Right cardiac atrium (tissue), 5 donors: ENCODE results near the gene ABCG4. TPM values are rescaled to one million over a fixed set of nuclear protein-coding genes. Genes with fewer than 3 reads are reported as not detected.

Source experiments
- ATAC-seq, 2 donors: fragments of 200-7000 bp; cut with Tn5 transposase; one replicate each; pipeline versions ENCODE4 v1.8.0 to v1.9.1; 2020; ENCODE audit warnings: moderate library complexity in 2 of 2, mild to moderate bottlenecking in 1 of 2
- DNase-seq, 3 donors: peaks; one replicate each; pipeline ENCODE4 v3.0.0-alpha.2; 2020
- H3K27ac ChIP-seq: one replicate; pipeline ENCODE4 v1.5.1; 2013; ENCODE audit warnings: mild to moderate bottlenecking, low read length, control low read depth, moderate library complexity
- H3K27me3 ChIP-seq: one replicate; pipeline ENCODE4 v1.6.1; 2013; ENCODE audit not compliant: control insufficient read depth, insufficient read depth
- H3K4me1 ChIP-seq: one replicate; pipeline ENCODE4 v1.6.1; 2013; ENCODE audit warnings: low read length; ENCODE audit not compliant: control insufficient read depth, insufficient read depth
- H3K4me3 ChIP-seq: one replicate; pipeline ENCODE4 v1.5.1; 2013; ENCODE audit warnings: low read length, control low read depth
- H3K9me3 ChIP-seq: one replicate; pipeline ENCODE4 v1.6.1; 2013; ENCODE audit warnings: low read length; ENCODE audit not compliant: control insufficient read depth
- WGBS: extraction: QIAGEN DNeasy Blood & Tissue Kit; methylation state at CpG from one replicate; pipeline ENCODE4 v1.1.7; 2013; 5-methylcytosine and 5-hydroxymethylcytosine counted together
- intact Hi-C, 4 donors: fragments of 100-400 bp; cut with DNase I; formaldehyde crosslinking; loops; one replicate each; pipeline versions ENCODE4 v1.11.0 to v1.14.0; 2022 to 2023
- polyA plus RNA-seq: library from polyadenylated mRNA; stranded (reverse); fragments of 200-250 nt; gene quantifications from one replicate; pipeline ENCODE4 v1.2.3, GENCODE V29; 2013
- total RNA-seq, 4 donors: library from RNA; stranded (reverse); fragmentation: NEBNext Ultra II Directional; extraction: Animal tissue kit (Norgen Biotek cat#: 25700); gene quantifications; one replicate each; pipeline ENCODE4 v1.2.1, GENCODE V29; 2021
- donor health status: healthy with polysubstance abuse.
- donor health status: DM: no; HTN: yes; CAD: no.
- donor health status: DM: no; HTN: no; CAD: no.
- donor health status: DM: no; HTN: yes; CAD: no; lungs with severe emphysema.
- donor health status: DM: yes; HTN: yes; CAD: no.

The ABCG4 gene
- total and polyA plus RNA-seq, 5 donors: 0.86 to 1.8 (median 1.4) TPM

GRCh38 chr11:119206511-119207414 is 57.9 kb downstream of the ABCG4 start:
- H3K27me3 ChIP-seq: no peaks in the 10 kb centered on the region
- DNase-seq: peak; percentile 64 to 87 (median 81)
- intact Hi-C loops: loop anchor here in 3 of 4 donors (10.0 kb wide), 4 partner anchors 58 to 118 kb away; partner anchors contain the start of gene MCAM (in 1 of the 3)
- peak overlapping the region; percentile 77 for H3K4me3 ChIP-seq
- ATAC-seq: peak; percentile 41 to 61
- 1% methylated on average over 40 of the region's 41 CpGs for WGBS
- no peaks in the 10 kb centered on the region for H3K9me3 ChIP-seq
- peak overlapping the region; percentile 69 for H3K27ac ChIP-seq
- no peaks in the 10 kb centered on the region for H3K4me1 ChIP-seq

- no peaks in the 10 kb centered on the region for H3K9me3 ChIP-seq
- H3K27me3 ChIP-seq: no peaks in the 10 kb centered on the region
- intact Hi-C loops: loop anchor here in 3 of 4 donors (10.0 kb wide), 4 partner anchors 57 to 117 kb away; partner anchors contain the start of gene MCAM (in 1 of the 3)
- H3K4me1 ChIP-seq: no peaks in the 10 kb centered on the region
- H3K27ac ChIP-seq: no peak overlapping the region
- 19% methylated on average over 11 of the region's 11 CpGs for WGBS
- H3K4me3 ChIP-seq: peak overlapping the region; percentile 77
- no peak for ATAC-seq
- DNase-seq: no peak
Measured at GRCh38 chr11:119207415-119207960, 58.6 kb downstream of the ABCG4 start.

- H3K27me3 ChIP-seq: no peaks in the 10 kb centered on the region
- H3K4me1 ChIP-seq: peaks cover 2% of the 10 kb centered on the region
- DNase-seq: no peak
- intact Hi-C loops: loop anchor here in 3 of 4 donors (10.0 kb wide), 4 partner anchors 56 to 116 kb away; partner anchors contain the start of gene MCAM (in 1 of the 3)
- WGBS: 86% methylated on average over 7 of the region's 7 CpGs
- H3K4me3 ChIP-seq: no peak overlapping the region
- no peaks in the 10 kb centered on the region for H3K9me3 ChIP-seq
- no peak overlapping the region for H3K27ac ChIP-seq
- no peak for ATAC-seq
Measured at GRCh38 chr11:119209186-119209585, 60.3 kb downstream of the ABCG4 start.

GRCh38 chr11:119210050-119210449 is 61.2 kb downstream of the ABCG4 start:
- Histone ChIP-seq H3K4me3 (no peak overlapping the region), H3K27ac (no peak overlapping the region), H3K4me1 (peaks cover 2% of the 10 kb centered on the region), H3K9me3 (no peaks in the 10 kb centered on the region), H3K27me3 (no peaks in the 10 kb centered on the region)
- WGBS: 76% methylated on average over 3 of the region's 3 CpGs
- intact Hi-C loops: no loop called here
- ATAC-seq (no peak), DNase-seq (no peak)

Other genes starting within 250 kb of the ABCG4 start
- gene BCL9L, start 223.1 kb upstream of the ABCG4 start, total RNA-seq: 10 to 100 TPM; 44.0 to 76.7 (median 54.6) TPM
- 29.9 TPM for gene BCL9L, start 223.1 kb upstream of the ABCG4 start, polyA plus RNA-seq
- not detected for gene UPK2, start 192.8 kb upstream of the ABCG4 start, total RNA-seq
- not detected for gene UPK2, start 192.8 kb upstream of the ABCG4 start, polyA plus RNA-seq
- gene FOXR1, start 177.3 kb upstream of the ABCG4 start, total RNA-seq: not detected
- not detected for gene FOXR1, start 177.3 kb upstream of the ABCG4 start, polyA plus RNA-seq
- 10 to 100 TPM; 12.2 to 18.4 (median 15.2) TPM for gene CENATAC, start 150.9 kb upstream of the ABCG4 start, total RNA-seq
- gene CENATAC, start 150.9 kb upstream of the ABCG4 start, polyA plus RNA-seq: 18.9 TPM
- gene RPS25, start 130.7 kb upstream of the ABCG4 start, total RNA-seq: 100 to 1,000 TPM; 750 to 919 (median 877) TPM
- gene RPS25, start 130.7 kb upstream of the ABCG4 start, polyA plus RNA-seq: 2,193 TPM
- 10 to 100 TPM; 32.2 to 44.6 (median 36.8) TPM for gene TRAPPC4, start 130.3 kb upstream of the ABCG4 start, total RNA-seq
- 31.4 TPM for gene TRAPPC4, start 130.3 kb upstream of the ABCG4 start, polyA plus RNA-seq
- gene SLC37A4, start 118.2 kb upstream of the ABCG4 start, total RNA-seq: 1 to 10 TPM; 7.5 to 8.6 (median 7.7) TPM
- gene SLC37A4, start 118.2 kb upstream of the ABCG4 start, polyA plus RNA-seq: 7.1 TPM
- gene HYOU1, start 91.8 kb upstream of the ABCG4 start, total RNA-seq: 100 to 1,000 TPM in 2 of 4 donors, 10 to 100 TPM in 2; 58.8 to 127 (median 105) TPM
- gene HYOU1, start 91.8 kb upstream of the ABCG4 start, polyA plus RNA-seq: 52.1 TPM
- 10 to 100 TPM; 20.4 to 23.7 (median 21.5) TPM for gene VPS11, start 81.2 kb upstream of the ABCG4 start, total RNA-seq
- 23.5 TPM for gene VPS11, start 81.2 kb upstream of the ABCG4 start, polyA plus RNA-seq
- 10 to 100 TPM; 17.3 to 28.0 (median 22.2) TPM for gene HMBS, start 64.2 kb upstream of the ABCG4 start, total RNA-seq
- gene HMBS, start 64.2 kb upstream of the ABCG4 start, polyA plus RNA-seq: 28.0 TPM
- 10 to 100 TPM; 15.2 to 24.7 (median 23.9) TPM for gene DPAGT1, start 47.2 kb upstream of the ABCG4 start, total RNA-seq
- 14.4 TPM for gene DPAGT1, start 47.2 kb upstream of the ABCG4 start, polyA plus RNA-seq
- 10 to 100 TPM in 3 of 4 donors, 1 to 10 TPM in 1; 9.1 to 11.9 (median 11.0) TPM for gene C2CD2L, start 41.7 kb upstream of the ABCG4 start, total RNA-seq
- 9.2 TPM for gene C2CD2L, start 41.7 kb upstream of the ABCG4 start, polyA plus RNA-seq
- 10 to 100 TPM; 11.4 to 17.0 (median 15.4) TPM for gene HINFP, start 27.5 kb upstream of the ABCG4 start, total RNA-seq
- 8.4 TPM for gene HINFP, start 27.5 kb upstream of the ABCG4 start, polyA plus RNA-seq
- 10 to 100 TPM; 18.7 to 25.2 (median 22.7) TPM for gene NLRX1, start 19.7 kb downstream of the ABCG4 start, total RNA-seq
- 12.8 TPM for gene NLRX1, start 19.7 kb downstream of the ABCG4 start, polyA plus RNA-seq
- under 1 TPM in 3 of 4 donors, not detected in 1; 0.48 to 0.66 (median 0.56) TPM for gene NHERF4, start 36.4 kb downstream of the ABCG4 start, total RNA-seq
- 0.11 TPM for gene NHERF4, start 36.4 kb downstream of the ABCG4 start, polyA plus RNA-seq
- 10 to 100 TPM in 2 of 4 donors, 1 to 10 TPM in 2; 8.5 to 13.3 (median 10.3) TPM for gene CBL, start 57.3 kb downstream of the ABCG4 start, total RNA-seq
- gene CBL, start 57.3 kb downstream of the ABCG4 start, polyA plus RNA-seq: 3.3 TPM
- gene MCAM, start 168.1 kb downstream of the ABCG4 start, total RNA-seq: 100 to 1,000 TPM in 2 of 4 donors, 10 to 100 TPM in 2; 95.1 to 127 (median 104) TPM
- gene MCAM, start 168.1 kb downstream of the ABCG4 start, polyA plus RNA-seq: 97.2 TPM
- 10 to 100 TPM; 12.7 to 19.6 (median 15.2) TPM for gene RNF26, start 185.5 kb downstream of the ABCG4 start, total RNA-seq
- 9.7 TPM for gene RNF26, start 185.5 kb downstream of the ABCG4 start, polyA plus RNA-seq
- gene C1QTNF5, start 191.8 kb downstream of the ABCG4 start, total RNA-seq: 10 to 100 TPM; 21.4 to 31.0 (median 24.1) TPM
- gene C1QTNF5, start 191.8 kb downstream of the ABCG4 start, polyA plus RNA-seq: 27.1 TPM
- gene MFRP, start 197.7 kb downstream of the ABCG4 start, total RNA-seq: under 1 TPM in 1 of 4 donors, not detected in 3; 0.06 TPM
- 0.02 TPM for gene MFRP, start 197.7 kb downstream of the ABCG4 start, polyA plus RNA-seq
- gene USP2, start 232.6 kb downstream of the ABCG4 start, total RNA-seq: 10 to 100 TPM; 57.3 to 98.4 (median 95.7) TPM
- 57.1 TPM for gene USP2, start 232.6 kb downstream of the ABCG4 start, polyA plus RNA-seq